RWPE1 (cell line): ENCODE data around the gene AZU1.

Experiments used
- CTCF ChIA-PET: fragments of 350-600 bp; sonication (Branson Sonifier 250); formaldehyde crosslinking; extraction: SDS; loops from one replicate; lab custom pipeline; 2021; lab: Yijun Ruan, JAX
- POLR2A ChIA-PET: fragments of 400-600 bp; formaldehyde crosslinking; extraction: SDS; loops from one replicate; lab custom pipeline; 2020; ENCODE audit warnings: antibody characterized with exemption; ENCODE audit not compliant: low non-redundant PET; lab: Yijun Ruan, JAX
- DNase-seq: peaks from one replicate; pipeline ENCODE4 v3.0.0; 2012; ENCODE audit warnings: low spot score
- H3K27ac ChIP-seq: fragments of 450-650 bp; 2 replicates; pipeline ENCODE4 v1.5.1; 2017
- CTCF ChIP-seq: fragments of 450-650 bp; conservative IDR thresholded peaks from 2 replicates; pipeline ENCODE4 v1.5.1; 2017; ENCODE audit warnings: low read depth, mild to moderate bottlenecking

The AZU1 gene

DNA sequence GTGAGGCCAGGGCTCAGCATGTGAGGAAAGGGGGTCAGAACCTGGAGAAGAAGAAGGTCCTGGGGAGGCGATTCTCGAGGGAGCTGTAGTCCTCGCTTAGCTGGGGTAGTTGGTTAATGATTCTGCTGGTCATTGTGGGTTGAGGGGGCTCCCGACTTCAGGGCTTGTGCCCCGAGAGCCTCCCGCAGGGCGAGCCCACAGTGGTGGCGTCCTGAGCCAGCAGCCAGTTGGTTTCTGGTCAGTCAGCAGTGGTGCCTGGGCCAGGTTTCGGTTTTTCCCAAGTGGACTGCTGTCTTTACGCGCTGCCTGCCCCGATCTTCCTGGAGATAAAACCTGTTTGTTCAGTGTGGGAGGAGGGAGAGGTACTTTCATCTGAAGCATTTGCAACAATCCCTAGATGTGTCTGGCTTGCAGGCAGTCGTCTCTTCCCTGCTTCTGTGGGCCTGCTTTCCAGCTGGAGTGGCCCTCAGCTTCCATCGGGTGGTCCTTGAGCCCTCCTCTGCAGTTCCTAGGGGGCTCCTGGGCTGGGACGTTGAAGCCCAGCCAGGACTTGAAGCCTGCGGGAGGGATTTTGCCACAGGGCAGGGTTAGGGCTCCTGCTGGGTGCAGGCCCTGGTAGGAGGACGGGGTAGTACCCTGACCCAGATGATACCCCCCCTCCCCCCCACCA, 27.1 kb upstream of the AZU1 start:
- CTCF ChIA-PET: interaction anchor here (0.7 to 1.0 kb wide), 2 partner anchors 9 to 30 kb away, joined by 3 to 5 read pairs; no protein-coding TSS in a partner anchor

GRCh38 chr19:801030-801860, 26.4 kb upstream of the AZU1 start:
- ChIA-PET POLR2A (interaction anchor here (0.5 kb wide), 2 partner anchors 122 to 223 kb away, joined by 3 to 10 read pairs; no protein-coding TSS in a partner anchor), CTCF (interaction anchor here (0.6 to 1.0 kb wide), 2 partner anchors 30 to 187 kb away, joined by 3 to 5 read pairs; no protein-coding TSS in a partner anchor)
- TF ChIP-seq CTCF: no peak
- H3K27ac ChIP-seq: peak overlapping the region; percentile 99
- DNase-seq: no peak

More for the DNA sequence above, 27.1 kb upstream of the AZU1 start:
- TF ChIP-seq CTCF: no peak
- DNase-seq: no peak
- H3K27ac ChIP-seq: peak overlapping the region; percentile 99
- POLR2A ChIA-PET: interaction anchor here (0.5 kb wide), 1 partner anchor 121 kb away, joined by 3 read pairs; no protein-coding TSS in a partner anchor

DNA sequence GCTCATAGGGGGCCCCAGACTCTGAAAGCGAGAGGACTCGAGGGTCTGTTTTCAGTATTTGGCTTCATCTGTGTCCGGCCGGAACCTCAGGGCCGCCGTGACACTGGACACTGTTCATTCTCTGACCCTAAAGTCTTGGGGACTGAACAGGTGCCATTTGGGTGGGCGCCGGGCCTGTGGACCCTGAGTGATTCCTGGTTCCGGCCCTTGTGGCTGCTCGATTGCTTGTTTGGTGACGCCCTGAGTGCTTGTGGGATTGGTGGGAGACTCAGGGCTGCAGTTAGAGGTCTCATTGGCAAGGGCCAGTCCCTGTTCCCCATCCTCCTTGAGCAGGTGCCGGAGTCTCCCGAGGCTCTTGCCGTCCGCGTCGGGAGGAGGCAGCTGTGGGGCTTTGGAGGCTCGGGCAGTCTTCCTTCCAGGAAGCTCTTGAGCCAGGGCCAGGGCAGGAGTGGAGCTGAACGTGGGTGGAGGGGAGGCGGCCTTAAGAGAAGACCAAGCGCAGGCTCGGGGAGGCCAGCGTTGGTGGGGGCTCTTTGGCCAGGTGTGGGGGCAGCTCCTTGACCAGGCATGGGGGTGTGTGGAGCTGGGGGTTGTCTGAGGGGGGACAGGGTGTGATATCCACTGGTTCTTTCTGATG, 25.7 kb upstream of the AZU1 start:
- ChIA-PET POLR2A (interaction anchor here (0.5 kb wide), 1 partner anchor 222 kb away, joined by 10 read pairs; no protein-coding TSS in a partner anchor), CTCF (interaction anchor here (0.6 kb wide), 1 partner anchor 187 kb away, joined by 3 read pairs; no protein-coding TSS in a partner anchor)
- no peak for TF ChIP-seq CTCF
- DNase-seq: no peak
- peak overlapping the region; percentile 99 for H3K27ac ChIP-seq

GRCh38 chr19:802498-803098, 25.0 kb upstream of the AZU1 start:
- ChIA-PET POLR2A (interaction anchor here (0.6 kb wide), 1 partner anchor 16 kb away, joined by 11 read pairs; no protein-coding TSS in a partner anchor), CTCF (interaction anchor here (0.6 to 0.9 kb wide), 2 partner anchors 18 to 199 kb away, joined by 3 to 4 read pairs; no protein-coding TSS in a partner anchor)
- TF ChIP-seq CTCF: no peak
- no peak for DNase-seq
- peak overlapping the region; percentile 99 for H3K27ac ChIP-seq

DNA sequence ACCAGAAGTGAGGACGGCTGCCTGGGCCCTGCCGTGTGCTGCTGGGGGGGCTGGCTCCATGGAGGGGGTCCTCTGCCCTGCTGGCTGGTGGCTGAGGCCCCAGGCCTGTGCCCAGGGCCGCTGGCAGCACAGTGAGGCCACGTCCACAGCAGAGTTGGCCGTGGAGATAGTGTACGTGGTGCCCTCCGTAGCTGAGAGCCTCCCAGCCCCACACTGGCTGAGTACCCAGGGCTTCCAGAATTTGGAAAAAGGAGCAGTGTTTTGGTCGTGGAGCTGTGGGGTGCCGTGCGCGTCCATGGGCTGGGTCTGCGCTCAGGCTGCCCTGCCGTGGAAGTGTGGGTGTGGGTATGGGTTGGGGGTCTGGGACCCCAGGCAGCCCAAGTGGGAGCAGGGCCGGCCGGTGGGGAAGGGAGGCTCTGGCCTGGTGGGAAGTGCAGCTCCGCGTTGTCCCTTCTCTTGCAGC, 24.5 kb upstream of the AZU1 start:
- POLR2A ChIA-PET: interaction anchor here (0.6 kb wide), 1 partner anchor 17 kb away, joined by 11 read pairs; no protein-coding TSS in a partner anchor
- DNase-seq: no peak
- peak overlapping the region; percentile 99 for H3K27ac ChIP-seq
- CTCF ChIA-PET: interaction anchor here (0.6 to 0.9 kb wide), 3 partner anchors 17 to 198 kb away, joined by 3 to 4 read pairs (median 4); no protein-coding TSS in a partner anchor
- TF ChIP-seq CTCF: no peak
